Endothelial cell of umbilical vein (primary cell): ENCODE data around the gene FRMD6. TPM values are rescaled to one million over a fixed set of nuclear protein-coding genes. Genes with fewer than 3 reads are reported as not detected.

Source experiments
- BruUV-seq: library from RNA; stranded (reverse); fragments of 400-500 nt; replicated peaks from 2 replicates; lab custom pipeline; 2021; lab: Mats Ljungman, UMichigan
- CTCF ChIA-PET: fragments of 300-600, 350-600 bp; sonication (Branson Sonifier 250); formaldehyde crosslinking; loops from one replicate; lab custom pipeline; 2021; ENCODE audit warnings: antibody characterized with exemption, inconsistent platforms; lab: Charles Lee
- POLR2A ChIA-PET: fragments of 300-600, 350-600 bp; sonication (Branson Sonifier 250); formaldehyde crosslinking; loops from one replicate; lab custom pipeline; 2021; ENCODE audit warnings: antibody characterized with exemption, inconsistent platforms; lab: Charles Lee
- DNase-seq: peaks from one replicate; pipeline ENCODE4 v3.0.0-alpha.2; 2011; ENCODE audit warnings: low read depth, low spot score
- FAIRE-seq: peaks from 2 replicates; lab custom pipeline; 2011; peaks lifted over from hg19 to GRCh38; lab: Jason Lieb, UNC
- H2AFZ ChIP-seq: 2 replicates; pipeline ENCODE4 v1.6.0; 2012; ENCODE audit warnings: low read depth, low read length, control low read depth, inconsistent platforms
- H3K27ac ChIP-seq: 2 replicates; pipeline ENCODE4 v1.5.1; 2011; ENCODE audit warnings: low read depth, mild to moderate bottlenecking, control low read depth, low read length, moderate library complexity; ENCODE audit not compliant: insufficient read depth
- H3K27me3 ChIP-seq, 2 experiments: 2 replicates each; pipeline versions ENCODE4 v1.6.0 to v1.6.1; 2011; ENCODE audit warnings: low read length in 2 of 2, mixed read lengths in 1 of 2; ENCODE audit not compliant: control insufficient read depth in 2 of 2, insufficient read depth in 2 of 2
- H3K36me3 ChIP-seq, 2 experiments: 2 replicates in 1 of 2; 3 replicates in 1 of 2; pipeline ENCODE4 v1.5.1; 2011; ENCODE audit warnings: low read length in 2 of 2, mild to moderate bottlenecking in 1 of 2, moderate library complexity in 1 of 2; ENCODE audit not compliant: control insufficient read depth in 2 of 2, insufficient read depth in 2 of 2; ENCODE audit errors: extremely low read depth in 1 of 2
- H3K4me1 ChIP-seq: 3 replicates; pipeline ENCODE4 v1.5.1; 2011; ENCODE audit warnings: mild to moderate bottlenecking, low read length; ENCODE audit not compliant: control insufficient read depth, insufficient read depth; ENCODE audit errors: extremely low read depth
- H3K4me2 ChIP-seq: 2 replicates; pipeline ENCODE4 v1.6.1; 2011; ENCODE audit warnings: low read length, control low read depth, mixed read lengths; ENCODE audit not compliant: insufficient read depth
- H3K4me3 ChIP-seq, 3 experiments: fragments of 200-600 bp in 1 of 3; sonication (generic), shearing (Covaris generic) in 1 of 3; replicated peaks in 1 of 3; 2 replicates each; pipeline ENCODE4 v1.5.1; 2011 to 2016; ENCODE audit warnings: control low read depth in 3 of 3, low read length in 3 of 3, mild to moderate bottlenecking in 2 of 3, inconsistent platforms in 1 of 3, low read depth in 1 of 3, moderate library complexity in 1 of 3; ENCODE audit not compliant: insufficient read depth in 1 of 3
- H3K79me2 ChIP-seq: 2 replicates; pipeline ENCODE4 v1.6.0; 2012; ENCODE audit warnings: low read length, inconsistent platforms; ENCODE audit not compliant: control insufficient read depth, insufficient read depth
- H3K9ac ChIP-seq: replicated peaks from 2 replicates; pipeline ENCODE3; 2011; ENCODE audit warnings: low read length, control low read depth; ENCODE audit not compliant: insufficient read depth; ENCODE audit errors: extremely low read depth
- H3K9me1 ChIP-seq: replicated peaks from 3 replicates; pipeline ENCODE4 v1.6.0; 2011; ENCODE audit warnings: mild to moderate bottlenecking, low read length; ENCODE audit not compliant: control insufficient read depth, insufficient read depth; ENCODE audit errors: extremely low read depth
- H3K9me3 ChIP-seq: replicated peaks from 2 replicates; pipeline ENCODE4 v1.5.1; 2012; ENCODE audit warnings: low read length, inconsistent platforms; ENCODE audit not compliant: control insufficient read depth, insufficient read depth
- H4K20me1 ChIP-seq: replicated peaks from 2 replicates; pipeline ENCODE3; 2011; ENCODE audit warnings: mild to moderate bottlenecking, low read length; ENCODE audit not compliant: control insufficient read depth, insufficient read depth; ENCODE audit errors: extremely low read depth
- CTCF ChIP-seq, 2 donors: IDR thresholded peaks; 1 replicate in 1 of 2; 2 replicates in 1 of 2; pipeline ENCODE4 v1.5.1; 2011; ENCODE audit warnings: low read length in 2 of 2, mild to moderate bottlenecking in 2 of 2, moderate library complexity in 2 of 2, control low read depth in 1 of 2, inconsistent platforms in 1 of 2, low read depth in 1 of 2; ENCODE audit not compliant: insufficient read depth in 1 of 2; ENCODE audit errors: extremely low read depth in 1 of 2
- EZH2 ChIP-seq: IDR thresholded peaks from 2 replicates; pipeline ENCODE4 v1.6.1; 2012; ENCODE audit warnings: borderline replicate concordance, low read depth, mild to moderate bottlenecking, moderate library complexity, low read length, inconsistent platforms; ENCODE audit not compliant: severe bottlenecking
- FOS ChIP-seq: IDR thresholded peaks from 2 replicates; pipeline ENCODE4 v1.6.1; 2011; ENCODE audit warnings: mild to moderate bottlenecking, low read length, moderate library complexity, borderline replicate concordance; ENCODE audit not compliant: insufficient read depth
- GATA2 ChIP-seq: IDR thresholded peaks from 2 replicates; pipeline ENCODE4 v1.7.0; 2011; ENCODE audit warnings: low read depth, mild to moderate bottlenecking, moderate library complexity, mixed read lengths, low read length; ENCODE audit not compliant: insufficient read length, insufficient read depth
- JUN ChIP-seq: IDR thresholded peaks from 2 replicates; pipeline ENCODE4 v1.6.1; 2011; ENCODE audit warnings: borderline replicate concordance, low read depth; ENCODE audit not compliant: insufficient read length, insufficient read depth
- MAX ChIP-seq: IDR thresholded peaks from 2 replicates; pipeline ENCODE4 v1.6.1; 2011; ENCODE audit not compliant: insufficient read depth, insufficient read length
- MYC ChIP-seq: IDR thresholded peaks from one replicate; pipeline ENCODE4 v1.6.1; 2011; ENCODE audit warnings: mild to moderate bottlenecking, low read depth, low read length
- POLR2A ChIP-seq: IDR thresholded peaks from 2 replicates; pipeline ENCODE4 v1.6.1; 2012; ENCODE audit warnings: low read depth, mild to moderate bottlenecking, control low read depth, low read length
- POLR2AphosphoS5 ChIP-seq: IDR thresholded peaks from 2 replicates; pipeline ENCODE4 v1.6.1; 2012; ENCODE audit warnings: low read depth, mild to moderate bottlenecking, control low read depth, low read length, moderate library complexity; ENCODE audit not compliant: insufficient read depth
- dilution Hi-C: fragments of 300-500 bp; cut with MboI; formaldehyde crosslinking; loops from one replicate; pipeline ENCODE4 v1.15.0; 2019; ENCODE audit warnings: low sequenced_read_pairs; ENCODE audit not compliant: extremely low pct_ligation_motif_present
- intact Hi-C: fragments of 100-400 bp; cut with micrococcal nuclease; formaldehyde crosslinking; loops from one replicate; pipeline ENCODE4 v1.10.0; 2022
- polyA plus RNA-seq, 4 experiments: library from polyadenylated mRNA; depleted of rRNA in 3 of 4; stranded (reverse) in 3 of 4; unstranded in 1 of 4; fragments of >200 nt; gene quantifications; 2 replicates each; pipeline versions ENCODE4 v1.2.1 to v1.2.3, GENCODE V29; 2011 to 2012; ENCODE audit warnings: missing spikeins in 1 of 4
- total RNA-seq: library from RNA; stranded (reverse); gene quantifications from 2 replicates; pipeline ENCODE4 v1.2.3, GENCODE V29; 2021

Gene FRMD6
- total and polyA plus RNA-seq, 2 donors (not counting 3 experiments of a cell fraction or from before 2014, with no cell fraction given) = 69.0 to 97.1 TPM

- Histone ChIP-seq H3K27me3 (no peaks in the 10 kb centered on the region), H4K20me1 (no peaks in the 10 kb centered on the region), H3K4me1 (peaks cover 13% of the 10 kb centered on the region), H3K27ac (peak overlapping the region; percentile 4), H3K9me1 (no peaks in the 10 kb centered on the region), H3K9ac (no peak overlapping the region), H2AFZ (no peak overlapping the region), H3K79me2 (no peaks in the 10 kb centered on the region), H3K4me2 (no peak overlapping the region), H3K36me3 (no peaks in the 10 kb centered on the region), H3K4me3 (no peak overlapping the region), H3K9me3 (no peaks in the 10 kb centered on the region)
- DNase-seq (no peak), FAIRE-seq (no peak)
- dilution Hi-C loops (no loop called here), intact Hi-C loops (no loop called here)
- BruUV-seq = no TSS peak
- ChIA-PET CTCF (interaction anchor here (1.0 to 1.1 kb wide), 2 partner anchors 16 to 242 kb away, joined by 3 read pairs; no protein-coding TSS in a partner anchor), POLR2A (interaction anchor here (0.6 to 0.7 kb wide), 2 partner anchors 12 kb away, joined by 3 to 5 read pairs; no protein-coding TSS in a partner anchor)
- TF ChIP-seq MYC (no peak), FOS (no peak), POLR2AphosphoS5 (no peak), CTCF (IDR thresholded peaks at IDR 0.05; ENCODE audit: extremely low read depth in 1 of 2, insufficient read depth in 1 of 2, low read depth in 1 of 2, low read length in 2 of 2) (no peak), GATA2 (no peak), JUN (no peak), POLR2A (no peak), MAX (no peak), EZH2 (no peak)
Observed at GRCh38 chr14:51638071-51638944, 13.4 kb upstream of the FRMD6 start.
